NCI-H524 treated with DMSO at 0.1 percent for 48 hours (cell line): ENCODE data around the gene UGT2B7.
"Not testable (repeated sequence)": the region's sequence is repeated elsewhere in the genome, so short reads cannot be mapped to it uniquely, and the experiment has no call there.

Experiments
- DNase-seq: peaks from one replicate; lab custom pipeline; 2025; lab: John Stamatoyannopoulos, UW

UGT2B7 gene

GRCh38 chr4:69096111-69096656 lies at the start of gene UGT2B7:
TSS of gene UGT2B7 (plus strand) at chr4:69096474. CDS start at chr4:69096521, 47 bp downstream.
- DNase-seq: no peak

- no peak for DNase-seq
Observed at GRCh38 chr4:69049860-69050259, 46.4 kb upstream of the UGT2B7 start.

GRCh38 chr4:69050853-69051575 lies 45.3 kb upstream of the UGT2B7 start:
- DNase-seq: not testable (repeated sequence)

- DNase-seq: no peak
Observed at GRCh38 chr4:69051576-69051943, 44.7 kb upstream of the UGT2B7 start.

GRCh38 chr4:69053309-69053885 lies 42.9 kb upstream of the UGT2B7 start:
- DNase-seq: not testable (repeated sequence)

- not testable (repeated sequence) for DNase-seq
Observed at GRCh38 chr4:69054033-69054432, 42.2 kb upstream of the UGT2B7 start.

GRCh38 chr4:69054578-69055200 lies 41.6 kb upstream of the UGT2B7 start:
- no peak for DNase-seq

- no peak for DNase-seq
Observed at GRCh38 chr4:69056150-69056549, 40.1 kb upstream of the UGT2B7 start.

GRCh38 chr4:69056921-69057550 lies 39.2 kb upstream of the UGT2B7 start:
- DNase-seq: no peak

GRCh38 chr4:69057620-69058409 lies 38.5 kb upstream of the UGT2B7 start:
- DNase-seq: no peak

- DNase-seq: no peak
Observed at GRCh38 chr4:69058410-69059059, 37.7 kb upstream of the UGT2B7 start.

GRCh38 chr4:69060651-69061308 lies 35.5 kb upstream of the UGT2B7 start:
- DNase-seq: no peak

- no peak for DNase-seq
Observed at GRCh38 chr4:69064391-69064790, 31.9 kb upstream of the UGT2B7 start.

- DNase-seq: no peak
Observed at GRCh38 chr4:69066945-69067344, 29.3 kb upstream of the UGT2B7 start.

- no peak for DNase-seq
Observed at GRCh38 chr4:69069085-69069484, 27.2 kb upstream of the UGT2B7 start.

GRCh38 chr4:69070590-69070989 lies 25.7 kb upstream of the UGT2B7 start:
- no peak for DNase-seq

- DNase-seq: no peak
Observed at GRCh38 chr4:69071286-69071685, 25.0 kb upstream of the UGT2B7 start.

- DNase-seq: no peak
Observed at GRCh38 chr4:69073375-69073774, 22.9 kb upstream of the UGT2B7 start.

- DNase-seq: no peak
Observed at GRCh38 chr4:69075061-69075792, 21.0 kb upstream of the UGT2B7 start.

GRCh38 chr4:69078852-69079251 lies 17.4 kb upstream of the UGT2B7 start:
- no peak for DNase-seq
